22Rv1 (cell line): ENCODE results near the gene GALNS.

Experiments
- H3K27ac ChIP-seq: fragments of 450-650 bp; 2 replicates; pipeline ENCODE4 v1.5.1; 2017
- ZFX ChIP-seq: fragments of 450-650 bp; IDR thresholded peaks from 2 replicates; pipeline ENCODE4 v1.6.1; 2017; ENCODE audit warnings: antibody characterized with exemption, borderline replicate concordance
- TF ChIP-seq, protein P1 (sequence below): fragments of 450-650 bp; IDR thresholded peaks from 2 replicates; pipeline ENCODE4 v1.5.1; 2017; ENCODE audit warnings: mild to moderate bottlenecking

Gene GALNS

DNA sequence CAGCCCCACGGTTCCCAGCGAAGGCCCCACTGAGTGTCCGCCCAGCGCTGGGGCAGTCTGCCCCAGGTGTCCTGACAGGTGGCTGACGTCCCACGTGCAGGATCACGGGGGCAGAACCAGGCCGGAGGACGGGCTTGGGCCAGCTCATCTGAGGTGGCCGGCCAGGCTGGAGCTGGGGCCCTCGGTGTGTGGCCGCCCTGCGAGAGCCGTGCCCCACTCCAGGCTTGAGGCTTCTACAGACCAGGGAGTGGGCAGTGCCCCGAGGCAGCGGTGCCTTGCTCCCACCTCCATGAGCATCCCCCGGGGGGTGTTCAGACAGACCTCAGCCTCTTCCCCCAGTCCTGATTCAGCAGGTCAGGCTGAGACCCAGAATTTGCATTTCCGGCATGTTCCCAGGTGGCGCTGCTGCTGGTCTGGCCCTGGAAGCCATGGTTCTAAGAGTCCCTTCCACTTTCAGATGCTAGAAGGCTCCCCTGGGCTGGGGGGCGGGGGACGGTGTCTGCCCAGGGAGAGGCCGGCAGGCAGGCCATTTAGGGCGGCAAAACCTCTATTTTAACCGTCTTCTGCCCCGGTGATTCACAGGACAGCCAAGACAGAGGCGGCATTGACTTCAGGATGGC is 45.1 kb upstream of the GALNS start:
- H3K27ac ChIP-seq = no peak overlapping the region
- TF ChIP-seq, protein P1, sequence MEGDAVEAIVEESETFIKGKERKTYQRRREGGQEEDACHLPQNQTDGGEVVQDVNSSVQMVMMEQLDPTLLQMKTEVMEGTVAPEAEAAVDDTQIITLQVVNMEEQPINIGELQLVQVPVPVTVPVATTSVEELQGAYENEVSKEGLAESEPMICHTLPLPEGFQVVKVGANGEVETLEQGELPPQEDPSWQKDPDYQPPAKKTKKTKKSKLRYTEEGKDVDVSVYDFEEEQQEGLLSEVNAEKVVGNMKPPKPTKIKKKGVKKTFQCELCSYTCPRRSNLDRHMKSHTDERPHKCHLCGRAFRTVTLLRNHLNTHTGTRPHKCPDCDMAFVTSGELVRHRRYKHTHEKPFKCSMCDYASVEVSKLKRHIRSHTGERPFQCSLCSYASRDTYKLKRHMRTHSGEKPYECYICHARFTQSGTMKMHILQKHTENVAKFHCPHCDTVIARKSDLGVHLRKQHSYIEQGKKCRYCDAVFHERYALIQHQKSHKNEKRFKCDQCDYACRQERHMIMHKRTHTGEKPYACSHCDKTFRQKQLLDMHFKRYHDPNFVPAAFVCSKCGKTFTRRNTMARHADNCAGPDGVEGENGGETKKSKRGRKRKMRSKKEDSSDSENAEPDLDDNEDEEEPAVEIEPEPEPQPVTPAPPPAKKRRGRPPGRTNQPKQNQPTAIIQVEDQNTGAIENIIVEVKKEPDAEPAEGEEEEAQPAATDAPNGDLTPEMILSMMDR = 0 out of 2 replicates have a peak, but pooled peaks have one; percentile 19
- TF ChIP-seq ZFX = no peak

DNA sequence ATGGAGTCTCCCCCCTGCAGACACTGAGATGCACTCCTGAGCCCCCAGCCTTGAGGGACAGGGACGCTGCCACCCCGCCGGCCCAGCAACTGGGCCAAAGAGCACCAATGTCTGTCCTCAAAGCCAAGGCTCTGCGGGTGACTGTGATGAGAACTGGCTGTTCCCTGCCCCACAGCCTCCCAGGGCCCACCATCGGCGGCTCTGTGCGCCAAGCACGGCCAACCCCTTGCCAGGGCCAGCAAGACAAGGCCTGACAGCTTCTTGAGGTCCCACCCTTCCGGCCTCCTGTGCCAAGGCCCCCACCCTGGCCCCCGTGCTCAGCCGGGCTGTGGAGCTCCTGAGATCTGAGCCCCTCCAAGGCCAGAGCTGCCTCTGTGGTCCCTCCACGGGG is 43.9 kb upstream of the GALNS start:
- no peak overlapping the region for H3K27ac ChIP-seq
- TF ChIP-seq, protein P1 = no peak
- TF ChIP-seq ZFX = no peak

DNA sequence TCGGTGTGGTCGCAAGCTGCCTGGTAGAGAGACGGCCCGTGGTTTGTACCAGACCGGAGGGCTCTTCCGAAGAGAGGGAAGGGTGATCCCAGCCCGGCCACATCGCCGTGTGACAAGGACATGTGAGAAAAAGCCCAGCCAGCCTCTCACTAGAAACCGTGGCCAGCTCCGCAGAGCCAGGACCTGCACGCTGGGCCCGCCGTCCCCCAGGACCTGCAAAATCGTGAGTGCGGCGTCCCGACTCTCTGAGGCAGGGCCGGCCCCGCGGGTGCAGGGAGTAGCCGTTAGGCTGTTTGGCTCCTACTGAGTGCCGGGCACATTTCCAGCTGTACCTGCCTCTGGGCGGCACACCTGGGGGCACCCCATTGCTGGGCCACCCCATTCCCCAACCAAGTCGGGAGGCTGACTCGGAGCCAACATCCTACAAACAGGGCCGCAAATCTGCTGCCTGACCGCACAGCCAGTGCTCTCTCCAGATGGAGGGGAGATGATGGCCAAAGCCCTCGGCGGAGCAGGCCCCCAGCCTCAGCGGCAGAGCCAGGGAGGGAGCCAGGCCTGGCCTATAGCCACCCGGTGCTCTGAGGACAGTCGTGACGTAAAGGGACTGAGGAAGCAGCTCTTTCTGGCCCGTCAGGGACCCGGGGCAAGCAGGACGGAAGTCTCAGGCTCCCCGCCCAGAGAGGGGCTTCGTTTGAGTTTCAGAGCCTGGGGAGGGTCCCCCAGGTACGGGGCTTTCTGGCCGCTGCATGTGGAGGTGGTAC is 43.3 kb upstream of the GALNS start:
- no peak overlapping the region for H3K27ac ChIP-seq
- TF ChIP-seq, protein P1 = no peak
- no peak for TF ChIP-seq ZFX

DNA sequence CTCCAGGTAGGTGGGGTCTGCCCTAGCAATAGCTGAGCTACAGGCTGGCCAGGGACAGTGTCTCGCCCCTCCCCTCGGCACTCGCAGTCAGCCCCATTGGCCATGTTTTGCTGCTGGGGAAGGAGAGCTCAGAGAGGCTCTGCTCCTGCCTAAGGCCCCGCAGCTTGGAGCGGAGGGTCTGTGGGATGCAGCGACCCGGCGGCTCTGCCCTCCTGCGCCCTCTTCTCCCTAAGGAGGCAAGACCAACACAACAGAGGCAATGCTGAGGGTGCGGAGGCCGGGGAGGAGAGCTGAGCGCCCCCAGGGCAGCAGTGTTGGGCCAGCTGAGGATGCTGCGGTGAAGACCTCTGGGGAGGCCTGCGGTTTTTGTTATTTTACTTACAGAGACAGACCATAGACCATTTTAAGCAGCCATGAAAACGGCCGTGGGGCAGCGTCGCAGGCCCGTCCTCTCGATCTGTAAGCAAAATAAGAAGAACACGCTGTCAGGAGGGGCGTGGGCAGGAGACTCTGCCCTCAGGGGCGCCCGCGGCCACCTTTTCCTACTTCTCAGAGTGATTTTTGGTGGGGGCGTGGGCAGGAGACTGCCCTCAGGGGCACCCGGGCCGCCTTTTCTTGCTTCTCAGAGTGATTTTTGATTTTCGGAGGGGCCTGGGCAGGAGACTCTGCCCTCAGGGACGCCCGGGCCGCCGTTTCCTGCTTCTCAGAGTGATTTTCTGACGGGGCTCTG is 41.1 kb upstream of the GALNS start:
- H3K27ac ChIP-seq = no peak overlapping the region
- no peak for TF ChIP-seq ZFX
- TF ChIP-seq, protein P1 = no peak

DNA sequence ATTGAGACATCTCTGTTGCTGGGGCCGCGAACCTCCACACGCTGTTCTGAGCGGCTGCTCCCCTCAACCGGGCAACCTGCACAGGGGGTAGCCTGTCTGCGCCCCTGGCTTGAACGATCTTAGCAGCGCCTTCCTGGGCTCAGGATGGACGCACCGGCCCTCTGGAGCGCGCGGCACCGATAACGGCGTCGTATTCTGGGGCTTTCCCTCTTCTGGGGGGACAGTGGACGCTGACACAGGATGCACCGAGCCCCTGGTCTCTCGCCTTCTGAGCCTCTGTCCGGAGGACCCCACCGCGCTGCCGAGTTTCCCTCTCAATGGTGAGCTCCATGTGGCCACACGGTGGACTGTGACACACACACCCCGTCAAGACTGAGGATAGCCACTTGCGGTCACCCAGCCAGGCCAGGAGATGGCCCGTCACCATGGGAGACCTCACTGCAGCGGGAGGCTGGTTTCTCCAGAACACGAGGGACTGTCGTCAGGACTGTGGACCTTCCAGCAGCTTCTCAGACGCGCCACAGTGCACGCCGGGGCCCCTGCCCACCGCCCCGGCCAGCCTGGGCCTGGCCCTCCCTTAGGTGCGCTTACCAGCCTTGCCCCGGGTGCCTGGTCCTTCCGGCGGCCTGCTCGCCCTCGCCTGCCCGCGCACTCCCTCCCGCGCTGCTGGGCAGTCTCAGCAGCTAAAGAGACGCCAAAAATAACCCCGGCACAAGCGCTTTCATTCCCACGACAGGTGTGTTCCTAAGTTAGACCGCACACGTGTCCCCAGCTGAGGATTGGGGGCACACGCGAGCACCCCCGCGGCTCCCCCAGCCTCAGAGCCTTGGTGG is 39.7 kb upstream of the GALNS start:
- TF ChIP-seq ZFX = no peak
- TF ChIP-seq, protein P1 = no peak

DNA sequence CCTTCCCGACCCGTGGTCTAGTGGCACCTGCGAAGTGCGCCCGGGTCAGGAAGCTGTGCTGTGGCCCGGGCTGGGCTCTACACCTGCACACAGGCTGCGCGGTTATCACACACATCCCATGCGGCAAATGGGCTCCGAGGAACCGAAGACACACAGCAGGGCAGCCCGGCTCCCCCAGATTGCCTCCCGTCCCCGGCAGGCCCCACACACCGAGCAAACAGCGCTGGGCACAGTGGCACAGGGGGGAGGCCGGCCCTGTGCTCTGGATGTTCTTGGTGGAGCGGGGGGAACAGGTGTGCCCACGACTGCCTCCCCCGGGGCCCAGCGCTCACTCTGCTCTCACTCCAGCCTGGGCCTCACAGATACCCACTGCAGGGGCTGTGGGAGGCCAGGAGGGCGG is 38.6 kb upstream of the GALNS start:
- TF ChIP-seq ZFX = no peak
- TF ChIP-seq, protein P1 = no peak

More for the DNA sequence above, 39.7 kb upstream of the GALNS start:
- no peak overlapping the region for H3K27ac ChIP-seq

More for the DNA sequence above, 38.6 kb upstream of the GALNS start:
- no peak overlapping the region for H3K27ac ChIP-seq
